Activated CD8-positive, alpha-beta memory T cell treated with anti-CD3 and anti-CD28 coated beads, Interleukin-2, amount 50 U/mL, for 1 hour (primary cell): ENCODE measurements around the gene PKD1.

ENCODE experiments used
- DNase-seq: peaks from one replicate; pipeline ENCODE4 v3.0.0-alpha.2; 2020; ENCODE audit errors: extremely low read depth

The PKD1 gene

DNA sequence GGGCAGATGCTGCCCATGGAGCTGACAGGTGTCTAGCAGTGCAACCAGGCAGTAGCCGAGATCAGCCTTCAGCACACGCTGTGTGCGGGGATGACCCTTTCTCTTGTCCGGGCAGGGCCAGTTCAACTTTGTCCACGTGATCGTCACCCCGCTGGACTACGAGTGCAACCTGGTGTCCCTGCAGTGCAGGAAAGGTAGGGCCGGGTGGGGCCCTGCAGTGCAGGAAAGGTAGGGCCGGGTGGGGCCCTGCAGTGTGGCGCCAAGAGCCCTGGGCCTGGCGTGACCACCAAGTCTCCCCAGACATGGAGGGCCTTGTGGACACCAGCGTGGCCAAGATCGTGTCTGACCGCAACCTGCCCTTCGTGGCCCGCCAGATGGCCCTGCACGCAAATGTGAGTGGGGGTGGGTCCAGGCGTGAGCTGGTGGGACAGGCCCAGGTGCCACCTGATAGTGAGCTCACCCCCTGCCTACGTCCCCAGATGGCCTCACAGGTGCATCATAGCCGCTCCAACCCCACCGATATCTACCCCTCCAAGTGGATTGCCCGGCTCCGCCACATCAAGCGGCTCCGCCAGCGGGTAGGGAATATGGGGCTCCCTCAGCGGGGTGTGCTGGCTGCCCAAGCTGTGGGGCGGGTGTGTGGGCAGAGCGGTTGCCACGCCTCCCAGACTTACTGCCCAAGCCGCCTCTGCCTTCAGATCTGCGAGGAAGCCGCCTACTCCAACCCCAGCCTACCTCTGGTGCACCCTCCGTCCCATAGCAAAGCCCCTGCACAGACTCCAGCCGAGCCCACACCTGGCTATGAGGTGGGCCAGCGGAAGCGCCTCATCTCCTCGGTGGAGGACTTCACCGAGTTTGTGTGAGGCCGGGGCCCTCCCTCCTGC is 47.7 kb downstream of the PKD1 start:
- no peak for DNase-seq

DNA sequence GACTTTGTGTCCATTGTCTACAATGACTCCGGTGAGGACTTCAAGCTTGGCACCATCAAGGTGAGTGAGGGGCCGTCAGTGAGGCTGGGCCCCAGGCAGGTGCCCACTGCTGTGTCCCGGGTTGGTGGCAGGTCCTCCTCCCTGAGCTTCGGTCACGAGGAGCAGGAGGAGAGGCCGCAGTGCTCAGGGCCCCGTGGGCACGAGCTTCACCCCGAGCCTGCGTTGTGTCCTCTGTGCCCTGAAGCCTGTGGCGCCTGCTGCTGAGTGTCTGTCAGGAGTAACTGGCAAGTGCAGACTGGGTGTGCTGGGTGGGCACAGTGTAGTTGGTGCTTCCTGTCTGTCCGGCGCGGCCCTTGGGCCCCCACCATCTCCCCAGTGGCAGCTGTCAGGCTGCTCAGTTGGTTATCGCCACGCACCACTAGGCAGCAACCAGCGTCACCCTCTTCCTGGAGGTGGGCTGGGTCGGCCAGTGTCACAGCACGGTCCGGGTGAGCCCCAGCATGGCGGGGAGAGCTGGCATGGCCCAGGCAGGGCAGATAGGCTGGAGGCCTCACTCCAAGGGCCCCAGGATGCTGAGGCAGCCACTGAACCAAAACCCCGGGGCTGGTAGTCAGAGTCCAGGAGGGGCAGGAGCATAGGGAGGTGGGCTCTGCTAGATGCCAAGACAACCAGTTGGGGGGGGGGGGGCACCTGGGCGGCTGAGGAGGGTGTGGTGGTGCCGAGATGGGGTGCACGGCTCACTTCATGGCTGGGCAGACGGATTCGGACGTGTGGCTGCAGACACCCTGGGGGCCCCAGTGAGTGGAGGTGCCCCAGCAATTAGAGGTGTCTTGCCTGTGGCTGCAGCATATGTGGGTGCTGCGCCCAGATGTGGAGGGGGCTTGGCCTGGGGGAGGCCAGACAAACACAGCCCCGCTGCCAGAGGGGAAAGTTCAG is 48.6 kb downstream of the PKD1 start:
- no peak for DNase-seq

DNA sequence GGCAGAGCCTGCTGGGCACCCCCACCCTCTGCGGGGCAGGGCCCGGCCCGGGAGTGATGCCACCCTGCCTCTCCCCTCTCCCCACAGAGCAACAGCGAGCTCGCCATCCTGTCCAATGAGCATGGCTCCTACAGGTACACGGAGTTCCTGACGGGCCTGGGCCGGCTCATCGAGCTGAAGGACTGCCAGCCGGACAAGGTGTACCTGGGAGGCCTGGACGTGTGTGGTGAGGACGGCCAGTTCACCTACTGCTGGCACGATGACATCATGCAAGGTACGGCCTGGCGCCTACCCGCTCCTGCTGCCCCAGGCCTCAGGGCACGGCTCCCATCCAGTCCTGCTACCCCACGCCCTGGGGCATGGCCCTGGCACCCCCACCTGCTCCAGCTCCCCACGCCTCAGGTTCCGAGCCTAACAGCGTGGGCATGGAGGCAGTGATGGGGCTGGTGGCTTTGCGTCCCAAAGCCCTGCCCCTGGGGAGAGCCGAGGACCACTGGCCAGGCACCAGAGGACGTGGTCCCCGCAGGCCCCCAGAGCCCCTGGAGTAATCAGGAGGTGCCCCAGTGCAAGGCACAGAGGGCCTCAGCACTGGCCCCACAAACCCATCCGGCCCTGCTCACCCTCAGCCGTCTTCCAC is 49.5 kb downstream of the PKD1 start:
- no peak for DNase-seq

DNA sequence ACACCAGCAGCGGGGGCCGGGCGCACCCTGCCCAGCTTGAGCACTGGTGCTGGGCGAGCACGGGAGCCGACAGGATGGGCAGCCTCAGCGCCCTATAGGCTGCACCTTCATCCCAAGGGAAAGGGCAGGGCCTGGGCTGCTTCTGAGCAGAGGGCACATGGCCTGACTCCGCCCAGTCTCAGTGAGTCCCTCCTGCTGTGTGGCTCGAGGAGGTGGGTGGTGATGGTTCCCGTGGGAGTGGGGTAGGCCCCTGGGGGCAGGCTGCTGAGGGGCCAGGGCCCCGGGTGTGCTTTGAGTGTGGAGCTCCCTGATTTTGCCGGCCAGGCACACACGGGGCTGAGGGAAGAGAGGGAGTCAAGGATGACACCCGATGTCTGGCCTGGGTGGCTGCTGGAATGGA is 50.0 kb downstream of the PKD1 start:
- DNase-seq = no peak

DNA sequence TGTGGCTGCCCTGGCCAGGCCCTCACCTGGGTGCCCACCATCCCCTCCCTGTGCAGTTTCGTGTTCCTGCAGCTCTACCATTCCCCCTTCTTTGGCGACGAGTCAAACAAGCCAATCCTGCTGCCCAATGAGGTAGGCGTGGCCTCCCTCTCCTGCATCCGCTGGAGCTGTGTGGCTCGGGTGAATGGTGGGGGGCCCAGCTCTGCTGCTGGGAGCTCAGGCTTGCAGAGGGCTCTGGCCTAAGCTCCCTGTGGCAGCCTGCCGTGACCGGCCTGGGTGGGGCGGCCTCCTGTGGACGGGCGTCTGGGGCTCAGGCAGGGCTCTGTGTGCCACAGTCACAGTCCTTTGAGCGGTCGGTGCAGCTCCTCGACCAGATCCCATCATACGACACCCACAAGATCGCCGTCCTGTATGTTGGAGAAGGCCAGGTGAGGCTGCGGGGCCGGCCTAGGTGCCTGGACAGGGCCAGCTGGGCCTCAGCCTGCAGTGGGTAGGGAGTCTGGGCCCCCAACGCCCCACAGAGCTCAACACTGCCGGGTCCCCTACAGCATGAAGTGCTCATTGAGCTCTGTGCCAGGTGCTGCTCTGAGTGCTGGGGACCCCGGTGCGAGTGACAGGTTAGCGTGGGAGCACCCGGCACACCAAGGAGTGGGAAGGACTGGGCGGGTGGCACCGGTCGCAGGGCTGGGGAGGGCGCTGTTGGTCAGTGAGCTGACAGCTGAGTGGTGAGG is 50.6 kb downstream of the PKD1 start:
- no peak for DNase-seq

DNA sequence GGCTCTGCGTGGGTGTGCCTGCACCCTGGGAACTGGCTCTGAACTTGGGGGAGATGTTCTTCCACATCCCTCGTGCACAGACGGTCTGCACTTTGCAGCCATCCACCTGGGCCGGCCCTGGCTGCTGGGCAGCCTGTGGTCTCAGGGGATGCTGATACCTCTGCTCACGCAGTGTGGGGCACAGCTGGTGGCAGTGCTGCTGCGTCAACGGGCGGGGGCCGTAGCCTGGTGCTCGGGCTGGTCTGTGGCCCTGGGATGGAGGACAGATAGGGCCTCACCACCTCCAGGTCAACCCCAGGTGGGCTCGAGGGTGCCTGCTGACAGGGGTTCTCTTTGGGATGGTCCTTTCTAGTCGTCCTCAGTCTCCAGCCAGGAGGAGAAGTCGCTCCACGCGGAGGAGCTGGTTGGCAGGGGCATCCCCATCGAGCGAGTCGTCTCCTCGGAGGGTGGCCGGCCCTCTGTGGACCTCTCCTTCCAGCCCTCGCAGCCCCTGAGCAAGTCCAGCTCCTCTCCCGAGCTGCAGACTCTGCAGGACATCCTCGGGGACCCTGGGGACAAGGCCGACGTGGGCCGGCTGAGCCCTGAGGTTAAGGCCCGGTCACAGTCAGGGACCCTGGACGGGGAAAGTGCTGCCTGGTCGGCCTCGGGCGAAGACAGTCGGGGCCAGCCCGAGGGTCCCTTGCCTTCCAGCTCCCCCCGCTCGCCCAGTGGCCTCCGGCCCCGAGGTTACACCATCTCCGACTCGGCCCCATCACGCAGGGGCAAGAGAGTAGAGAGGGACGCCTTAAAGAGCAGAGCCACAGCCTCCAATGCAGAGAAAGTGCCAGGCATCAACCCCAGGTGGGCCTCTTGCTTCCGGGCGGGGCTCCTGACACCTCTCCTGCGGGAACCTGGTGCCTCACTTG is 51.6 kb downstream of the PKD1 start:
- DNase-seq = no peak

DNA sequence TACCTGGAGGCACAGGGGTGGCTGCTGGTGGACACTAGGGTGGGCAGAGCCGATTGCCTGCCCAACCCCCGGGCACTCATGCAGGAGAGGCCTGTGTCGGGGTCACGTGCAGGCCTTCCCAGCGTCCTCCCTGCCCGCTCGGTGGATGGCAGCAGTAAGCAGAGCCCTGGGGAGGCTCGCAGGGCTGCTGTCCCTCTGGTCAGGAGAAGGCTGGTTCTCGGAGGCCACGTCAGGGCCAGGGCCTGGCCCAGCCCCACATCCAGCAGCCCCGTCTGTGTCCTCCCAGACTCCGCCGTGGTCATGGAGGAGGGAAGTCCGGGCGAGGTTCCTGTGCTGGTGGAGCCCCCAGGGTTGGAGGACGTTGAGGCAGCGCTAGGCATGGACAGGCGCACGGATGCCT is 52.3 kb downstream of the PKD1 start:
- no peak for DNase-seq

DNA sequence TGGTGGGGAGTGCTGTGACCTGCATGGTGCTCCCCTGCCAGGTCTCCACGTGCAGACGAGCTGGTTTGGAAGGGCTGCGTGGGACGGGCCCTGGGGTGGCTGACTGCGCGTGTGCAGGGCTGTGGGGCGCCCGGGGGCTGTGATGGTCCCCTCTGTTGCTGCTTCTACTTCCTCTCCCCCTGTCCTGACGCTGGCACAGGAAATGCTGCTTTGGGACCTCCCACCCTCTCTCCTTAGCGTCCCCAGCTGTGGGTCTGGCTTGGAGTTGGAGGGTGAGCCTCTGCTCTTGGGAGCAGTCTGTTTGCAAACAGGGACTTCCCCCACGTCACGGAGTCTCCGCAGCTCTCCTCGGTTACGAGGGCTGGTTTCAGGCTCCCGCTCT is 52.7 kb downstream of the PKD1 start:
- DNase-seq = no peak

DNA sequence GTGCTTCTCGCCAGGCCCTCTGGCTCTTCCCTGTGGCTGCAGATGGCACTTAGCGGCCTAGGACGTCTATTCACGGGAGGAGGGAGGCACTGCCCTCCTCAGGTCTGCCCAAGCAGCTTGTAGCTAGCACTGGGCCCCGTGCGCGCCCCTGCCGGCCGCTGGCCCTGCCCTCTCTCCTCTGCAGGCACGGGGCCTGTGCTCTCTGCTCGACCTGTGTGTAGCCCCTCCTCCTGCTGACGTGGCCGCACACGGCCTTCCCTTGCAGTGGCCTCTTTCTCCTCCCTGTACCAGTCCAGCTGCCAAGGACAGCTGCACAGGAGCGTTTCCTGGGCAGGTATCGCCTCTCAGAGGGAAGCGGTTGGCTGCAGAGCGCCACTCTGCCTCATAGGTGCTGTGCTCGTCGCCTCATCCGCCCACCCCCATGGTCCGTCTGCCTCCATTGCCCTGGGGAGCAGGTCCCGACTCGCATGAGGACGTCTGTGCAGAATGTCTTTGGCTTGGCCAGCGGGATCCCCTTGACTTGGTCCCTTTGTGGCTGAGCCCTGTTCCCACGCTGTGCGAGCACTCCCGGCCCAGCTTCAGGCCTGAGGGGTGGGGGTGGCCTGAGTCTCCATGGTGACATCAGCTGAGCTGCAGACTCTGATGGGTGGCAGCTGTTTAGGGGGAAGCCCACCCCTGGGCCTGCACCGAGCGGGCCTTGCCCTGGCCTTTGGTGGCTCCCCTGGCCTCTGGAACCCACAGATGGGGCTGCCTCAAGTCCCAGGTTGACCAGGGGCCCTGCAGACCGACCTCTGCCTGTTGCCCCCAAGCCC is 53.3 kb downstream of the PKD1 start:
- no peak for DNase-seq

DNA sequence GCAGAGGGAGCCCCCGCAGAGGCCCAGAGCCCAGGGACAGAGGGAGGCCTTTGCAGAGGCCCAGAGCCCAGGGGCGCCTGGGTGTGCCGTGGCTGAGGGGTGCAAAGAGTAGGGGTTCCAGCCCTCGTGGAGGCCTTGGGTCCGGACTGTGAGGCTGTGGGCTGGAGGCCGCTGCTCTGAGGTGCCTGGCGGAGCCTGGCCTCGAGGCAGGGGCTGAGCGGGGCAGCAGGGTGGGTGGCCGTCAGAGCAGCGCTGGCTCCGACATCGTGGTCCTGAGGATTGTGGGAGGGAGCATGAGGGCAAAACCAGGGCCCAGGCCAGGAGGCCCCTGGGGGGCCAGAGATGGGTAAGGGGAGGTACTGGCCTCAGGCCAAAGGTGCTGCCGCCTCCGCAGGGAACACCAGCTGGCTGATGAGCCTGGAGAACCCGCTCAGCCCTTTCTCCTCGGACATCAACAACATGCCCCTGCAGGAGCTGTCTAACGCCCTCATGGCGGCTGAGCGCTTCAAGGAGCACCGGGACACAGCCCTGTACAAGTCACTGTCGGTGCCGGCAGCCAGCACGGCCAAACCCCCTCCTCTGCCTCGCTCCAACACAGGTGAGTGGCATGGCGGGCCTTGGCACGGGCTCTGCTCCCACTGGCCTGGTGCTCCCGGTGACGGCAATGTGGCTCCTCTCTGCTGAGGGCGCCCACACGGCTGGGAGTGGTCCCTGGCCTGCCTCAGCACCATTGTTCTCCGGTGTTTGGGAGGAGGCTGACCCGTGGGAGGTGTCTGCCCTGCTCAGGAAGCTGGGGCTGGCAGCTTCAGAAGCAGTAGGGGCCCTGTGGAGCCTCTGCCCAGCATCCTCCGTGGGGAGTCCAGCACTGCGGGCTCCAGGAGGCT is 54.3 kb downstream of the PKD1 start:
- no peak for DNase-seq

DNA sequence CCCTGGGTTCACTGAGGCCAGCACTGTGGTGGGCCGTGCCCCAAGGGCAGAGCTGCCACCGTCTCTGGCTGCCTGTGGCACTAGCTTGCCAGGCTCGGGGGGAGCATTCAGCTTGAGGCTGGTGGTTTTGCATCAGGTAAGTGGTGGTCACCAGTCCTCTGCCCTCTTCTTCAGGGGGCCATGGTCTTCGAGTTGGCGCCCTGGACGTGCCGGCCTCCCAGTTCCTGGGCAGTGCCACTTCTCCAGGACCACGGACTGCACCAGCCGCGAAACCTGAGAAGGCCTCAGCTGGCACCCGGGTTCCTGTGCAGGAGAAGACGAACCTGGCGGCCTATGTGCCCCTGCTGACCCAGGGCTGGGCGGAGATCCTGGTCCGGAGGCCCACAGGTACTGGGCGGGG is 55.7 kb downstream of the PKD1 start:
- no peak for DNase-seq

DNA sequence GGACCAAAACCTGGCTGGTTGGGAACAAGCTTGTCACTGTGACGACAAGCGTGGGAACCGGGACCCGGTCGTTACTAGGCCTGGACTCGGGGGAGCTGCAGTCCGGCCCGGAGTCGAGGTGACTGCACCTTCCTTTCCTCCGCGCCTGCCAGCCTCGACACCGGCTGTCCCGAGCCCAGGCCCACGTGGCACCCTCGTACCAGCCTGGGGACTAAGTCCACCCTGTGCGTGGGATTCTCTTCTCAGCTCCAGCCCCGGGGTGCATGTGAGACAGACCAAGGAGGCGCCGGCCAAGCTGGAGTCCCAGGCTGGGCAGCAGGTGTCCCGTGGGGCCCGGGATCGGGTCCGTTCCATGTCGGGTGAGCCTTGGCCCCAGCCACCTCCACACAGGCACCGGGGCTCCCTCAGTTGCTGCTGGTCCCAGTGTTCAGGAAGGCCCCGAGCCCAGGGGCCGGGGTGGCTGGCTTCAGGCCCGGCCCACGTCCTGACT is 56.3 kb downstream of the PKD1 start:
- DNase-seq = no peak

DNA sequence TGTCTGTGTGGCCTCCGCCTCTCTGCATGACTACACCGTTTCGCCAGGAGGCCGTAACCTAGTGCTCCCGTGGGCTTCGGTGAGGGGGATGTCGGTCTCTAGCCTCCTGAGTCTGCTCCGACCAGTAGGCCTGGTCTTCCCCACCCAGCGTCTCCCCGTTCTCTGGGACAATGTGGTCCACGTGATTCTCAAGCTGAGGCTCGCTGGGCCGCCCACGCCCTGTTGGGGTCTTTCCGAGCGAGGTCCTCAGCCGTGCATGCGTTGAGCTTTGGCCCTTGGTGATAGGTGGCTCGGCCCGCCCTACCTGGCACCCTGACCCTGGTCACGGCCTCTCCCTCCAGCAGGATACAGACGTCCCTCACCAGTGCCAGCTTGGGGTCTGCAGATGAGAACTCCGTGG is 57.0 kb downstream of the PKD1 start:
- DNase-seq = no peak

DNA sequence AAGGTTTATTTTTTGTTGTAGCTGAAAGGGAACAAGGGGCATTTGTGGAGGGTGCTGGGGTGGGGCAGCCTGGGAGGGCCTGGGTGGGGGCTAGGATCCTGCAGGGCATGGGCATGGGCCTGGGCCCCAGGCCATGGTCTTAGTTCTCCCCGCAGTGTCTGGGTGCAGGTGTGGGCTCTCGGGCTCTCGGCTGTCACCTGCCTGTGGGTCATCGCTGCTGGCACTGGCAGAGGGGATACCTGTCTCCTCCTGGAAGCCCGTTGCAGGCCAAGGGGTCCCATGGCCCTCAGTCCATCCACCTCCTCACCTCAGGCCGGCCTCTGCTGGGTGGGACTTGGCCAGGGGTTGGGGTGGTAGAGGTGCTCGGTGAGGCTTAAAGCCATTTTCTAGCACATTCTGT is 57.6 kb downstream of the PKD1 start:
- DNase-seq = no peak

DNA sequence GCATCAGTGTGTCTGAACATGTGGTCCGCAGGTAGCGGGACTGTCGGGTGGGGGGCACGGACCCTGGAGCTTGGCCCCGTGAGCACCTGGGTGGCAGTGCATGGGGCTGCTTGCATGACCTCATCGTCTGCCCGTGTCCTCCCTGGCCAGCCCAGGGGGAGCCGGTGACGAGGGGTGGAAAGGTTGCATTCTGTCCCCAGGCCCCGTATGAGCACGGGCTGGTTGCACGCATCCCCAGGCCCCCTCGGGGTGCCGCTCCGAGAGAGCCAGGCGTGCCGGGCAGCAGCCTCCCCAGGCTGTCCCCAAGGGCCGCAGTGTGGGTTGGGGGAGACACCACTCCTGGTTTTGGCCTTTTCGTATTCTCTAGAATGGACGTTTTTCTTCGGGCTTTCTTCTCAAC is 58.0 kb downstream of the PKD1 start:
- no peak for DNase-seq

DNA sequence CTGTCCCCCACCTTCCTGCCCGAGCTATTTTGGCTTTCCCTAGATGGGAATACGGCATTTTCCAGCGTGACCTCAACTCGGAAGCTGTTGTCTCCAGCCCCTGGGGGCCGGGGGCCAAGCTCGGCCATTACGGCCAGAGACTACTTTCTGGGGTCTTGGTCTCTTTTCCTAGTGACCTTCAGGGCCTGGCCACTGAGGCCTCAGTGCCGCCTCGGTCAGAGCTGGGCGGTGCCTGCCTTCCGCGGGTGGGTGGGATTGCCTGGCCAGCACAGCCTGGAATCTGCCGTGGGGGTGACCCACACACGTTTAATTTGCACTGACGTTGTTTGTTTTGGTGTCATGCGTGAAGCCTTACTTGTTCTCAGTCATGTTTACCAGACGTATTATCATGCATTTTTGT is 58.7 kb downstream of the PKD1 start:
- no peak for DNase-seq

DNA sequence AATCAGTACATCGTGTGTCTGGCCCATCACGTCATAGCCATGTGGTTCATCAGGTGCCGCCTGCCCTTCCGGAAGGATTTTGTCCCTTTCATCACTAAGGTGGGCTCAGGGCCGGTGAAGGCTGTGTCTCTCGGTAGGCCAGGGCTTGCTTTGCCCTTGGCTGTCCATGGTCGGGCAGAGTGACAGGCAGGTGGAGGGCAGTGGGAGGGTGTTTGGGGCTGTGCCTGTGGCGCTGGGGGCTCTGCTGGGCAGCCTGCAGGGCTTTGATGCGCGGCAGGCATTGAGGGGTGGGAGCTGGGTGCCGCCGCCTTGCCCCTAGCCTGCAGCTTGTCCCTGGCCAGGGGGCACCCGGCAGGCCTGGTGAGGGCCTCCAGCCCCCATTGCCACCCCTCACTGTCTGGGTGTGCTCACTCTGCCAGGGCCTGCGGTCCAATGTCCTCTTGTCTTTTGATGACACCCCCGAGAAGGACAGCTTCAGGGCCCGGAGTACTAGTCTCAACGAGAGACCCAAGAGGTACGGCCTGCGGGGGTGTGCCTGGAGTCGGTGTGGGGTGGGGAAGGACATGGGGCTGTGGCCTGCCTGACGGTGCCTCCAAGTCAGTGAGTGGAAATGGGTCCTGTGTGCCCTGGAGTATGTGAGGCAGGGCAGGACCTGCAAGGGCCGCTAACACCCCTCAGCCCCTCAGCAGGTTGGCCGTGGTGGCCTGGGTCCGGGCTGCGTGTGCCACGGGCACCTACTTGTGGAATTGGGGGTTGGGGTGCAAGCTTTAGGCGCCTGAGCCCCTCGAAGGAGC is 59.4 kb downstream of the PKD1 start:
- no peak for DNase-seq

DNA sequence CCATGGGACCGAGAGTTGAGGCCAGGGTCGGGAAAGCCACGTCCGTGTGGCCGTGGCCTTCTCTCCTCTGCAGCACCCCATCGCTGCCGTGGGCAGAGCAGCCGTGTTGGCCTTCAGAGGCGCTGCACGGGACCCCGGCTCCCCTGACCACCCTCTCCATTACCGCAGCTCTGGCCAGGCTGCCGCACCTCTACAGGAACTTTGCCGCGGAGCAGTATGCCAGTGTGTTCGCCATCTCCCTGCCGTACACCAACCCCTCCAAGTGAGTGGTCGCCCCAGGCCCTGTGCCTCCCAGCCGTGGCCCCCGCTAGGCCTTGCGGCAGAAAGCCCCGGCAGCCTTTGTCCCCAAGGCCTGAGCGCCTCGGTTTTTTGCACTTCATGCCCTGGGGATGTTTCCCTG is 60.1 kb downstream of the PKD1 start:
- DNase-seq = no peak
